Nephron (organoid): ENCODE results near the gene MET.

ENCODE experiments used
- H3K27ac Mint-ChIP-seq, 3 experiments: 2 replicates each; pipeline ENCODE4 v1.8.0; 2020; ENCODE audit warnings: mixed read lengths in 3 of 3, mild to moderate bottlenecking in 2 of 3, moderate library complexity in 1 of 3
- H3K27me3 Mint-ChIP-seq: 2 replicates; pipeline ENCODE4 v1.8.0; 2021; ENCODE audit warnings: low read depth, mild to moderate bottlenecking, moderate library complexity, mixed read lengths
- H3K36me3 Mint-ChIP-seq: 2 replicates; pipeline ENCODE4 v1.8.0; 2020; ENCODE audit warnings: low read depth, mixed read lengths
- H3K4me1 Mint-ChIP-seq: 2 replicates; pipeline ENCODE4 v1.8.0; 2020; ENCODE audit warnings: mixed read lengths
- H3K4me3 Mint-ChIP-seq, 3 experiments: 2 replicates each; pipeline ENCODE4 v1.8.0; 2020; ENCODE audit warnings: mild to moderate bottlenecking in 3 of 3, mixed read lengths in 3 of 3, moderate library complexity in 2 of 3
- H3K9me3 Mint-ChIP-seq: 2 replicates; pipeline ENCODE4 v1.8.0; 2020; ENCODE audit warnings: mixed read lengths
- TF ChIP-seq, protein P1 (sequence below), 3 experiments: fragments of 200-600 bp; sonication (generic); IDR thresholded peaks; one replicate each; pipeline ENCODE4 v1.5.0; 2021; ENCODE audit warnings: antibody characterized with exemption in 3 of 3; ENCODE audit not compliant: unreplicated experiment in 3 of 3

Gene MET

DNA sequence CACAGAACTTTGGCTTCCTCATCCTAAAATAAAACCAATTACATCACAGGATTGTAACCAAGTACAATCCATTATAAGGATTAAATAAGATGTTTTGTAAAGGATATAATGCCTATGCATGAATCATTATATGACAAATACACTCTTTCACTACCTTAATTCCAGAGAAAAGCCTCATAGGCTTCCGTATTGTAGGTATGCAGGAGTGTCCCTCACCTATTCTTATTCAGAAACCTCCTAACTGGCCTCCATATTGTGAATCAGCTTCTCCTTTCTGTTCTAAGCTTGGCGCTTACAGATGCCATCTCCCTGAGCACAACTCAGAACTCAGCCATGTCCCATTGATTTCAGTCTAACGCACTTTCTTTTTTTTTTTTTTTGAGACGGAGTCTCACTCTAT, 120.8 kb downstream of the MET start:
- H3K4me3 Mint-ChIP-seq = no peak overlapping the region
- H3K36me3 Mint-ChIP-seq = peaks cover 10% of the 10 kb centered on the region

DNA sequence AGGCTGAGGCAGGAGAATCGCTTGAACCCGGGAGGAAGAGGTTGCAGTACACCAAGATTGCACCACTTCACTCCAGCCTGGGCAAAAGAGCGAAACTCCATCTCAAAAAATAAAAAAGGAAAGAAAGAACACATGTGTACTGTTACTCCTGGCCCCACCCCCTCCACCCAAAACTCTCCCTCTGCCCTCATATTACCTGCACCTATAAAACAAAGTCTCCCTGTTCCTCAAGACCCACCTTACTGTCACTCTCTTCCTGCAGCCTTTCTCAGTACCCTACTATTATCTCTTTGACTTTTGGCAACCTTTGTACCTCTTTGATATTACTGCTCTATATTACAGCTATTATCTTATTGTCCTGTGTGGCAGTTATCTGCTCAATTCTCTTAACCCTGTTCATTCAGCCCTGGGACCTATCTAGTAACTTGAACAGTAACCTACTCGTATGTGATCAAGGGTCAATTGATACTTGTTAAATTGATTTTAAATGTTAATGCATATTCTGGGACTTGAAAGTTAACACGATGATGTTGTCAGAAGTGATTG, 121.9 kb downstream of the MET start:
- TF ChIP-seq, protein P1, sequence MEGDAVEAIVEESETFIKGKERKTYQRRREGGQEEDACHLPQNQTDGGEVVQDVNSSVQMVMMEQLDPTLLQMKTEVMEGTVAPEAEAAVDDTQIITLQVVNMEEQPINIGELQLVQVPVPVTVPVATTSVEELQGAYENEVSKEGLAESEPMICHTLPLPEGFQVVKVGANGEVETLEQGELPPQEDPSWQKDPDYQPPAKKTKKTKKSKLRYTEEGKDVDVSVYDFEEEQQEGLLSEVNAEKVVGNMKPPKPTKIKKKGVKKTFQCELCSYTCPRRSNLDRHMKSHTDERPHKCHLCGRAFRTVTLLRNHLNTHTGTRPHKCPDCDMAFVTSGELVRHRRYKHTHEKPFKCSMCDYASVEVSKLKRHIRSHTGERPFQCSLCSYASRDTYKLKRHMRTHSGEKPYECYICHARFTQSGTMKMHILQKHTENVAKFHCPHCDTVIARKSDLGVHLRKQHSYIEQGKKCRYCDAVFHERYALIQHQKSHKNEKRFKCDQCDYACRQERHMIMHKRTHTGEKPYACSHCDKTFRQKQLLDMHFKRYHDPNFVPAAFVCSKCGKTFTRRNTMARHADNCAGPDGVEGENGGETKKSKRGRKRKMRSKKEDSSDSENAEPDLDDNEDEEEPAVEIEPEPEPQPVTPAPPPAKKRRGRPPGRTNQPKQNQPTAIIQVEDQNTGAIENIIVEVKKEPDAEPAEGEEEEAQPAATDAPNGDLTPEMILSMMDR (IDR thresholded peaks at IDR 0.05; ENCODE audit: unreplicated experiment in 3 of 3) = no peak
- Mint-ChIP-seq H3K27ac (no peak overlapping the region), H3K27me3 (no peaks in the 10 kb centered on the region), H3K36me3 (peaks cover 14% of the 10 kb centered on the region), H3K9me3 (no peaks in the 10 kb centered on the region), H3K4me3 (no peak overlapping the region), H3K4me1 (peaks cover 4% of the 10 kb centered on the region)

More for the DNA sequence above, 120.8 kb downstream of the MET start:
- TF ChIP-seq, protein P1 (IDR thresholded peaks at IDR 0.05; ENCODE audit: unreplicated experiment in 3 of 3) = no peak
- Mint-ChIP-seq H3K4me1 (peaks cover 2% of the 10 kb centered on the region), H3K9me3 (no peaks in the 10 kb centered on the region), H3K27ac (no peak overlapping the region), H3K27me3 (no peaks in the 10 kb centered on the region)

DNA sequence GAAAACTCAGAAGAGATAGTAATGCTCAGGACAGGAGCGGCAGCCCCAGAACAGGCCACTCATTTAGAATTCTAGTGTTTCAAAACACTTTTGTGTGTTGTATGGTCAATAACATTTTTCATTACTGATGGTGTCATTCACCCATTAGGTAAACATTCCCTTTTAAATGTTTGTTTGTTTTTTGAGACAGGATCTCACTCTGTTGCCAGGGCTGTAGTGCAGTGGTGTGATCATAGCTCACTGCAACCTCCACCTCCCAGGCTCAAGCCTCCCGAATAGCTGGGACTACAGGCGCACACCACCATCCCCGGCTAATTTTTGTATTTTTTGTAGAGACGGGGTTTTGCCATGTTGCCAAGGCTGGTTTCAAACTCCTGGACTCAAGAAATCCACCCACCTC, 124.5 kb downstream of the MET start:
- Mint-ChIP-seq H3K9me3 (no peaks in the 10 kb centered on the region), H3K4me3 (no peak overlapping the region), H3K4me1 (peaks cover 13% of the 10 kb centered on the region), H3K36me3 (peaks cover 8% of the 10 kb centered on the region), H3K27me3 (no peaks in the 10 kb centered on the region), H3K27ac (no peak overlapping the region)
- TF ChIP-seq, protein P1 (IDR thresholded peaks at IDR 0.05; ENCODE audit: unreplicated experiment in 3 of 3) = no peak

DNA sequence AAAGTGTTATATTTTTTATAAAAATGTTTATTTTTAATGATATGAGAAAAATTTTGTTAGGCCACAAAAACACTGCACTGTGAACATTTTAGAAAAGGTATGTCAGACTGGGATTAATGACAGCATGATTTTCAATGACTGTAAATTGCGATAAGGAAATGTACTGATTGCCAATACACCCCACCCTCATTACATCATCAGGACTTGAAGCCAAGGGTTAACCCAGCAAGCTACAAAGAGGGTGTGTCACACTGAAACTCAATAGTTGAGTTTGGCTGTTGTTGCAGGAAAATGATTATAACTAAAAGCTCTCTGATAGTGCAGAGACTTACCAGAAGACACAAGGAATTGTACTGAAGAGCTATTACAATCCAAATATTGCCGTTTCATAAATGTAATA, 125.6 kb downstream of the MET start:
- TF ChIP-seq, protein P1 (IDR thresholded peaks at IDR 0.05; ENCODE audit: unreplicated experiment in 3 of 3) = no peak
- peaks cover 16% of the 10 kb centered on the region for H3K4me1 Mint-ChIP-seq
- H3K36me3 Mint-ChIP-seq = peaks cover 8% of the 10 kb centered on the region
- H3K27ac Mint-ChIP-seq = no peak overlapping the region
- no peaks in the 10 kb centered on the region for H3K9me3 Mint-ChIP-seq
- H3K4me3 Mint-ChIP-seq = no peak overlapping the region
- H3K27me3 Mint-ChIP-seq = no peaks in the 10 kb centered on the region

DNA sequence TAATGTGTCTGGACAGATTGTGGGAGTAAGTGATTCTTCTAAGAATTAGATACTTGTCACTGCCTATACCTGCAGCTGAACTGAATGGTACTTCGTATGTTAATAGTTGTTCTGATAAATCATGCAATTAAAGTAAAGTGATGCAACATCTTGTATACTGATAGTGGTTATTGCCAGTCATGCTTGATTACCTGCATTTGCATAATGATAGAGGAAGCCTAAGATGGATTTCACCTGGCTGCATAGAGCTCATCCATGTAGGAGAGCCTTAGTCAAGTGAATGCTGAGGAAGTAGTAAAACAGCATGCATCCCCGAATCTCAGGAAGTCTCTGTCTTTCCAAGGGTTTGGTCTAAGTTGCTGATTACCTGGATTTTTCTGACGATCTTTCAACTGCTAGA, 126.2 kb downstream of the MET start:
- peaks cover 22% of the 10 kb centered on the region for H3K4me1 Mint-ChIP-seq
- H3K36me3 Mint-ChIP-seq = peaks cover 8% of the 10 kb centered on the region
- TF ChIP-seq, protein P1 (IDR thresholded peaks at IDR 0.05; ENCODE audit: unreplicated experiment in 3 of 3) = no peak
- H3K27me3 Mint-ChIP-seq = no peaks in the 10 kb centered on the region
- H3K9me3 Mint-ChIP-seq = no peaks in the 10 kb centered on the region
- H3K27ac Mint-ChIP-seq = no peak overlapping the region
- no peak overlapping the region for H3K4me3 Mint-ChIP-seq

DNA sequence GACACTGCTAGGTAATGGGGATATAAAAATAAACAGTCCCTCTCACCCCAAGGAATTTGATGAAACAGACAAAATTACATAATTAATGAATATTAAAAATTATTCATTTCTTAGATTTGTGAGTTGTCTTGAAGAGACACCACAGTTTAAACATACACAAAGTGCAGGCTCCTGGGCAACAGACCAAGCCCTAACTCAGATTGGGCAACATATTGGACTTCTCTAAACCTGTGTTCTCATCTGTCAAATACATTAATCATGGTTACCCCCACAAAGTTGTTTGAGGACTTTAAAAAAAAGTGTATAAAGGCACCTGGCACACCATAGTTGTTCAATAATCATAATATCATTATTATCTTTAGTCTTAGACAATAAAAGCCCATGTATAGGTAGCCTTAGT, 127.9 kb downstream of the MET start:
- Mint-ChIP-seq H3K27me3 (no peaks in the 10 kb centered on the region), H3K27ac (no peak overlapping the region), H3K4me1 (peaks cover 37% of the 10 kb centered on the region), H3K4me3 (no peak overlapping the region), H3K9me3 (no peaks in the 10 kb centered on the region), H3K36me3 (peaks cover 4% of the 10 kb centered on the region)
- TF ChIP-seq, protein P1 (IDR thresholded peaks at IDR 0.05; ENCODE audit: unreplicated experiment in 3 of 3) = no peak
